ENCODE results near the gene SCFD2.

GRCh38 chr4:52852041-52852440, 513.8 kb downstream of the SCFD2 start:
- no peak for TF ChIP-seq CTCF (IDR thresholded peaks at IDR 0.05)
- TF ChIP-seq POLR2A (IDR thresholded peaks at IDR 0.05): no peak
